Stimulated activated CD8-positive, alpha-beta memory T cell treated with anti-CD3 and anti-CD28 coated beads, Interleukin-12 subunit alpha, Interleukin-12 subunit beta, amount 100 ng/mL, for 4 hours (primary cell): Measurements from ENCODE around the gene TAF15.

Experiments used
- DNase-seq: peaks from one replicate; pipeline ENCODE4 v3.0.0-alpha.2; 2020; ENCODE audit warnings: low read depth

TAF15 gene

GRCh38 chr17:35821308-35821707, 12.0 kb downstream of the TAF15 start:
- no peak for DNase-seq

DNA sequence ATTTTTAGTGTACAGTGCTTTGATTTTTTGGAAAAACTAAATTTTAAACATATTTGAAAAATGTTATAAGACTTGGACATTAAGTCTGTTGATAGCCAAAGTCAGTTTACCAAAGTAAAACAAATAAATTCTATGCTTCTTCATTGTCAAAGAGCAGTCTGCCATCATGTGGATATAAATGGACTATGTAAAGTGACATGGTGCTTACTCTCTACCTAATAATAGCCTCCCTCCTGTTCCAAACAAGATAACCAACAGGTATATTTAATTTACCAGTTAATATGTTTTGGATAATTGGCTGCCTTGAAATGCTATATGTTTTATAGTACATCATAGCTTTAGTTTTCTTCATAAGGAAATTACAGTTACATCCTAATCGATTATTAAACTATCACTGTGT, 15.9 kb downstream of the TAF15 start:
- DNase-seq = no peak

DNA sequence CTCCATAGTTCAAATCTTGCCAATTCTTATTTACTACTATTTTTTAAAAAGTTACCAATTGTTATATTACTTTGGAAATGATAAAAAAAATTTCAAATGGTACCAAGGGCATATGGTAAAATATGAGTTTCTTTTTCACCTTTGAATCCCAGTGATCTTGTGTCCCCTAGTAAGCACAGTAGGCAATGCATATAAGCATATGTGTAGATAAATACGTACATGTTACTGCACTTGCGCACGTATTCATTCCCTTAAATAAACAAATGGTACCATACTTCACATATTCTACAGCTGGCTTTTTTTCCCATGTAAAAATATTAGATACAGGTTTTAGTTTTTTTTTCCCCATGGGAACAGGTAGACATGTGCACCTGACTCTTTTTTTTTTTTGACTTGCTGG, 31.8 kb downstream of the TAF15 start:
- DNase-seq = no peak

DNA sequence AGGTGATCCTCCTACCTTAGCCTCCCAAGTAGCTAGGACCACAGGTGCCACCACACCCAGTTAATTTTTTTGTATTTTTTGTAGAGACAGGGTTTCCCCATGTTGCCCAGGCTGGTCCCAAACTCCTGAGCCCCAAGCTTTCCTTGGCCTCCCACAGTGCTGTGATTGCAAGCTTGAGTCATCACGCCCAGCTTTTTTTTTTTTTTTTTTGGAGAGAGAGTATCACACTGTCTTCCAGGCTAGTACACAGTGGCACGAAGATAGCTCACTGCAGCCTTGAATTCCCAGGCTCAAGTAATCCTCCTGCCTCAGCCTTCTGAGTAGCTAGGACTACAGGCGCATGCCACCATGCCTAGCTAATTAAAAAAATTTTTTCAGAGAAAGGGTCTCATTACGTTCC, 32.2 kb downstream of the TAF15 start:
- no peak for DNase-seq

- DNase-seq = no peak
These were observed 33.0 kb downstream of the TAF15 start for GRCh38 chr17:35842239-35842638.

DNA sequence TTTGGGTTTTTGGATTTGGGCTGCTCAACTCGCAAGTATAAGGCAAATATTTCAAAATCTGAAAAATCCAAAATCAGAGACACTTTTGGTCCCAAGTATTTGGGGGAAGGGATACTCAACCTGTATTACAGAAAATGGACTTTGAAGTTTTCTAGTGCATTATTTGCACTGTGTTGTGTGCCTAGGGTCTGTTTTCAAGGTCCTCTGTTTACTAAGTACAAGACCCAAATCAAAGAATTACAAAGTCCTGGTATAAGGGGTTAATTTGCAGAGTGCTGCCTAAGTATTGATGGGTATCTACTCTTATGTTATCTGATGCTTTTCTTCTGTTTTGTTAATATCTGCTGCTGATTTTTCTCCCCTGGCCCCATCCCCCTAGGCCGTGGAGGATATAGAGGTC, 34.4 kb downstream of the TAF15 start:
- DNase-seq = no peak

- DNase-seq = no peak
These were observed 35.3 kb downstream of the TAF15 start for GRCh38 chr17:35844547-35844946.

GRCh38 chr17:35846055-35846809, 36.9 kb downstream of the TAF15 start:
- DNase-seq = no peak

DNA sequence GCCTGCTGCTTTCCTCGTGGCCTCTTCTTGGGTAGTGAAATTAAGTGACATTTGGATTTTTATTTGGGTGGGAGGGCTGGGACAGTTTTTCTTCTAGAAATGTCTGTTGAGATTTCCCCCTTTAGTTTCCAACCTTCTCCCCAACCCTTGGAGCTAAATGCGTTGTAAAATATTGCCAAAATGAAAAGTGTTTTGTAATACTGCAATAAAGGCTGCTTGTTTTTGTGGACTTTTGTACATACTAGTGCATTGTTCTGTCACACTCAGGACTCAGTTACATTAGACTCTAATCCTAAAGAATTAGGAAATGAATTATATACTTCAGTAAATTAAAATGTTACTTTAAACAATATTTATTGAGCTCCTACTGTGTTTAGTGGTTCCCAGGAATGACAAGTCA, 37.7 kb downstream of the TAF15 start:
- DNase-seq = no peak

- DNase-seq = no peak
These were observed 38.5 kb downstream of the TAF15 start for GRCh38 chr17:35847633-35848373.

DNA sequence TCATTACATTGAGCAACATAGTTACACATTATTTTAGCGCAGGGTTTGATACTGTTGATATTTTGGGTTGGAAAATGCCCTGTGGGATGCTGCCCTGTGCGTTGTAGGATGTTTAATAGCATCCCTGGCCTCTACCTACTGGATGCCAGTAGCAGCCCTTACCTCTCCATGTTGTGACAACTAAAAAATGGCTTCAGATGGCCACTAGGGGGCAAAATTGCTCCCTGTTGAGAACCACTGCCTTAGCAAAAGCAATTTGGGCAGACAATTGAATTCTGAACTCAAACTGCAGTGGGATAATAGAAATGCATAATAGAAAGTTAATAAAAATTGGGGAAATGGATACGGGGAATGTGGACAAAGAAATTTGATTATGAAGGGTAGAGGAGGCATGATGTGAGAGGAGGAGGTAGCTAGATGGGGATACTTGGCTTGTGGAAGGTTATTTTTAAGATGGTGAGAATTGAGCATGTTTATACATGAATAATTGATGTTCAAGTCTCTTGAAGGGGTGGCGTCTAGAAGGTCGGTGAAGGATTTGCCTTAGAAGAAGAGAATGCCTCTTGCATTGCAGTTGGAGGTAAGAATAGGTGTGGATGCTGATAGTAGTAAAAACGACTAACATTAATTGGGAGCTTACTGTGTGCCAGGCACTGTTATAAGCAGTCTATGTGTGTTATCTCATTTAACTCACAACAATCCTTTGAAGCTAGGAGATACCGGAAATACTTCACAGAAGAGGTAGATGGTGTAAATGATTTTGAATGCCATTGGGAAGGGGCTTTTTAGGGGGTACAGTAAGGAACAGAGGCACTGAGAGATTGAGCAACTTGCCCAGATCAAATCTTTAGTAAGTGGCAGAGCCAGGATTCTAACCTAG, 40.4 kb downstream of the TAF15 start:
- DNase-seq = peak; percentile 25

GRCh38 chr17:35855965-35856364, 46.7 kb downstream of the TAF15 start:
- no peak for DNase-seq

DNA sequence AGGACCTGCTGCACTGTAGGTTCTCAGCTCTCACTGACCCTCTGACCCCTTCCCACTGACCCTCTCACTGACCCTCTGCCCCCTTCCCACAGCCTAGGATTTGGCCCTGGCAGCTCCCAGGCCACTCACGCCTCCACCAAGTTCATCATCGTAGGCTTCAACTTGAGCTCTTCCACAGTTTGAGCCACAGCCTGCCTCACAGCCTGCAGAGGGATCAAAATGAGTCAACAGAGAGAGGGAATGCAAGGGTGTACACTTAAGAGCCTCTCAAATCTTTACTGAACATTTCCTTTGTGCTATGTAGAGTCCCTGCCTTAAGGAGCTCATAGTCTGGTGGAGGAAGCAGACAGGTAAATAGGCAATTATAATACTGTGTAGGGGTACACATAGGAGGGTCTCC, 47.3 kb downstream of the TAF15 start:
- DNase-seq = no peak

DNA sequence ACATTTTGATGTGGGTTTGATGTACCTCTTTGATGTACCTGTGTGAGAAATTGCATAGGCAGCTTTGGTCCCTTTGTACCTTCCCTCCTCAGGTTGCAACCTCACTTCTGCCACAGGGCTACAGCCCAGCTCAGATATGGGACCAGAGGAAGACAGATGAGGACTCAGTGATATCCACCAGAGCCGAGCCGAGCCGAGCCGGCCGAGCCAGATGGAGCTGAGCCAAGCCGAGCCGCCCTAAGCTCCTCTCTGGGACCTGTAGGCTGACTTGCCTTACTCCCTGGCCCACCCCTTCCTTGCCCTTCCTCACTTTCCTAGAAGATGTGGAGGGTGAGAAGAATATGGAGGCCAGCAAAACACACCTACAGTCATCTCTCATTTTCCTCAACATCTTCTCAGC, 55.6 kb downstream of the TAF15 start:
- DNase-seq = no peak

DNA sequence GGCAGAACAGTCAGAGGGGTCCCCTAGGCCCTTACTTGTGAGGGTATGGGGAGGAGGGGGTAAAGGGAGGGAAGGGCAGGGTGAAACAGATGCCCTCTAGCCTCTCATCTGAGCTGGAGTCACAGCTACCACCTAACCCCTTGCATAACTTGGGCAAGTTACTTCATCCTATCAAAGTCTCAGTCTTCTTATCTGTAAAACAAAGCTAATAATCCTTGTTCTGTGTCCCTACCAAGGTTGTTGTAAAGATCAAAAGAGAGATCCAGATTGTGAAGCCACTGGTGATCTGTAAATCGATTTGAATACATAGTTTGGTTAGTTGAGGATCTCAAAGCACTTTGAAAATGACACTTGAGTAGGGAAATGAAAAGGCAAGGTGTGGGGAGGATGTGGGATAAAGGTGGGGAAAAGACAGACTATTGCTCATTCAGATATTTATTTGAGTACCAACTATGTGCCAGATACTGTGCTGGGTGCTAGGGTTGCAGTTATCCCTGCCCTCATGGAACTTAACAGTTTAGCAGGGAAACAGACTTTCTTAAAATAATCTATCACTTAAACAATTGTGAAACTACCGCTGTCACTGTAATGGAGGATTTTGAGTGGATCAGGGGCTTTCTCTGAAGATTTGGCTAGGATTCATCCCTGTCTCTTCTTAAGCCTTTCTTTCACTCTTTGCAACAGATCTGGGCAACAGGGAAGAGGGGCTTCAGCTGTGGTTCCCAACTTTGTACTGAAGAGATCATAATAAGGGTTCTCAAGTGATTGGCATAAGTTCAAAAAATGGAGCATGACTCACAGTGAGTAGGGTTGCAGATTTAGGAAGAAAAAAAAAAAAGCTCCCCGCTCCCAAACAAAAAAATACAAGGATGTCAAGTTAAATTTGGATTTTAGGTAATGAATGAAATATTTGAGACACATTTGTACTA, 56.4 kb downstream of the TAF15 start:
- DNase-seq = no peak

DNA sequence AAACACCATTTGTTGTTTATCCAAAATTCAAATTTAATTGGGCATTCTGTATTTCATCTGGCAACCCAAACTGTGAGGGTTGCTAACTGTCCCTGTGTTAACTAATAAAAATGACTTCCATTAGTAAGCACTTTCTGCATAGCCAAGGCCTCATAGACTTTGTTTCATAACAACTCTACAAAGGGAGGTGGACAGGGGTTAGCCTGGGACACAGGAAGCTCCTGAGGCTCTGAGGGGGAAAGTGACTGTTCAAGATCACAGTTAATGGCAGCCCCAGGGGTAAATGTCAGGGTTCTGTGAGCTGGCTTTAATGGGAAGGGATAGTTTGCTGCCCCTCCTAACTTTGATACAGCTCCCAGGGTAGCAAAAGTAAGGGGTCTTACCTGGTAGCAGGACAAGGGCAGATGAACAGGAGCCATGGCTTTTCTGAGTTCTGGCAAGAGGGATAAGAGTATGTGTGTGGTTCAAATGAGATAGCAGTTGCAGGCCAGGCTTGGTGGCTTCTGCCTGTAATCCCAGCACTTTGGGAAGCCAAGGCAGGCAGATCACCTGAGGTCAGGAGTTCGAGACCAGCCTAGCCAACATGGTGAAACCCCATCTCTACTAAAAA, 57.2 kb downstream of the TAF15 start:
- no peak for DNase-seq

DNA sequence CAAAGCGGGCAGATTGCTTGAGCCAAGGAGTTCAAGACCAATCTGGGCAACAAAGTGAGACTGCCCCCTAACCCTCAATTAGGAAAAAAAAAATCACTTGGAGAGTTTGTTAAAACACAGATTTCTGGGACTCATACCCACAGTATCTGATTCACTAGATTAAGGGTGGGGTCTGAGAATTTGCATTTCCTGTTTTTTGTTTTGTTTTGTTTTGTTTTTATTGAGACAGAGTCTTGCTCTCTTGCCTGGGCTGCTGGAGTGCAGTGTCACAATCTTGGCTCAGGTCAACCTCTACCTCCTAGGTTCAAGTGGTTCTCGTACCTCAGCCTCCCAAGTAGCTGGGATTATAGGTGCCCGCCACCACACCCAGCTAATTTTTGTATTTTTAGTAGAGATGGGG, 58.3 kb downstream of the TAF15 start:
- DNase-seq = no peak

DNA sequence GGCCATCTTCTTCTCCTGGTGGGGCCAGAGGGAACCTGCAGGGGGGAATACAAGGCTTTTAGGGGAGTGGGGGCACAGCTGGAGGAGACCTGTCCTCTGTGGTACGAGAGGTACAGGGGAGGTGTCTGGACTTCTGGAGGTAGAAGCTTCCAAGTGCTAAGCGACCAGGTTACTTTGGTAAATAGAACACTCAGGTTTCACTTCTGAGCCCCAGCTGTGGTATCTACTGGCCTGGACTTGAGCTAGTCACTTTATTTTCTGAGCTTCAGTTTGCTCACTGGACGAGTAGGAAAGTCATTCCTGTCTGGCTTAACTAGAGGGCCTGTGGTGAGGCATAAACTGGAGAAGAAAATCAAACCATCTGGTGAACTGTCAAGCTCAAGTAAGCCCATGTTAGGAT, 59.5 kb downstream of the TAF15 start, which contains the start of gene HEATR9:
Gene HEATR9, minus strand, starts transcription at position 155 of the 400 bp plus-strand sequence. Its CDS starts 149 bp downstream, at position 6.
- no peak for DNase-seq

- DNase-seq = no peak
These were observed 61.9 kb downstream of the TAF15 start for GRCh38 chr17:35870906-35871819.
